GM04504 (cell line): ENCODE measurements around the gene CEP70.
"Not testable (repeated sequence)": the region's sequence is repeated elsewhere in the genome, so short reads cannot be mapped to it uniquely, and the experiment has no call there.

Experiments used
- DNase-seq: peaks from one replicate; pipeline ENCODE4 v3.0.0-alpha.2; 2012; ENCODE audit warnings: low read depth

The CEP70 gene

DNA sequence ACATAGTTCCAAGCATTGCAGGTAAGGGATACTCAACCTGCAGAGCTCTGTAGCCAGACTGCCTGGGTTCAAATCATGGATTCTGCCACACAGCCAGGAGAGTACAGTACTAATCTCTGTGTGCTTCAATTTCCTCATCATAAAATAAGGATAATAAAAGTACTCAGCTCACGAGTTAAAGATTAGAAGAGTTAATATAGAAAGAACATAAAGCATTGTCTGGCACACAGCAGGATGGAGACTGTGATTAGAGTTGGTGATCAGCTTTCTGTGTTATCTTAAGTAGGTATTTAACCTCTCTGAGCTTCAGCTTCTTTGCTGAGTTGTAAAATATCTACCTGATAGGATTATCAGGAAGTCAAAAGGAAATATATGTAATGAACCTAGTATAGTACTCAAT lies 2.7 kb downstream of the CEP70 start:
- DNase-seq, result no peak

DNA sequence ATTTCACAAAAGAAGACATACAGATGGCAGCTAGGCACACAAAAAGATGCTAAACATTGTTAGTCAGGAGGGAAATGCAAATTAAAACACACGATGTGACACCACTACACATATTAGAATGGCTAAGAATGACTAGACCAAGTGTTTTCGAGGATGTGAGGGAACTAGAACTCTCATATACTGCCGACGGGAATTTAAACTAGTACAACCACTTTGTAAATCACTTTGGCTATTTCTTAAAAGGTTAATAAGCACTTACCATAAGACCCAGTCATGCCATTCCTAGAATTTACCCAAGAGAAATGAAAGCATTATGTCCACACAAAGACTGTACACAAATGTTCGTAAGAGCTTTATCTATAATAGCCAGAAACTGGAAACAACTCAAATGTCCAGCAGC lies 5.6 kb downstream of the CEP70 start:
- no peak for DNase-seq

- no peak for DNase-seq
Measured at GRCh38 chr3:138587374-138587773, 6.7 kb downstream of the CEP70 start.

DNA sequence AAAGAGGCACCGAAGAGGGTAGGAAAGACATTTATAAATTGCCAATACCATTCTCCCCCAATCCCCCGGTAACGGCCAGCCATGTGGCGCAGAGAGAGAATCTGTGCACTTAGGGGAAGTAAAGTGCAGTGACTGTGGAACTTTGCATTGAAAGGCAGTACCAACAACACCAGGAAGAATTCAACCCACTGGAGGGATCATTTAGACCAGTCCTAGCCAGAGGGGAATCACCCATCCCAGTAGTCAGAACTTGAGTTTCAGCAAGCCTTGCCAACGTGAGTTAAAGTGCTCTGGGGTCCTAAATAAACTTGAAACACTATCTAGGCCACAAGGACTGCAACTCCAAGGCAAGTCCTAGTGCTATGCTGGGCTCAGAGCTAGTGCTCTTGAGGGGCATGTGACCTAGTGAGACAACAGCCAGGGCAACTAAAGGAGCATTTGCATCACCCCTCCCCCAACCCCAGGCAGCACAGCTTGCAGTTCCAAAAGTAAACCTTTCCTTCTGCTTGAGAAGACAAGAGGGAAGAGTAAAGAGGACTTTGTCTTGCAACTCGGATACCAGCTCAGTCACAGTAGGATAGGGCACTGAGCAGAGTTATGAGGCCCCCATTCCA lies 15.0 kb downstream of the CEP70 start:
- DNase-seq, result no peak

GRCh38 chr3:138578141-138578540 lies 15.9 kb downstream of the CEP70 start:
- no peak for DNase-seq

DNA sequence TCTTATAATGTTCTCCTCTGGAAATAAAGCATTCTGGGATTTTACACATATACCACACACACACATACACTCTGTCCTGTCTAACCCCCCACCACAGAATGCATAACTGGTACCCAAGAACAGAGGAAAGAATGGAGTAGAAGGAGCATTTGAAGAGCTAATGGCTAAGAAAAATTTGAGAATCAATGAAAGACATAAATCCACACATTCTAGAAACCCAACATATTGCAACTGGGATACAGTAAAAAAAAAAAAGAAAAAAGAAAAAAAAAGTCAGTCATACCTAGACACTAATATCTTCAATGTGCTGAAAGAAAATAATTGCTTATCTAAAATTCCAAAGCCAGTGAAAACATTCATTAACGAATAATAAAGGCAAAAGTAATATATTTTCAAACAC lies 20.9 kb downstream of the CEP70 start:
- DNase-seq, result no peak

- not testable (repeated sequence) for DNase-seq
Measured at GRCh38 chr3:138569624-138570023, 24.4 kb downstream of the CEP70 start.

DNA sequence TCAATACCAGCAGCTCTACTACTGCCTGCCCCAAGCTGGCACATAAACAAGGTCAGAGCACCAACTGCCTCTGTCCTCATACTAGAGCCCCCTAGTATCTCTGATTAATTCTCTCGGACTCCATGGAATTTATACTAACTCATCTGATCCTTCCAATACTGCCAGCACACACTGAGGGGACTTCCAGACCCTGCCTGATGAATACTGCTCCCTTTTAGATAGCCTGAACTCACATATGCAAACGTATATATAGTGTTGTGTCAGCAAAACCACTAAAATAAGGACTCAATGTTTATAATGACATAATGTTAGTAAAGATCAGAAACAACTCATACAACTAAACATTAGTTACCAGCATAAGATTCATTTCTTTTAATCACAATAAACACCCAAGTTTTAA lies 25.0 kb downstream of the CEP70 start:
- no peak for DNase-seq

DNA sequence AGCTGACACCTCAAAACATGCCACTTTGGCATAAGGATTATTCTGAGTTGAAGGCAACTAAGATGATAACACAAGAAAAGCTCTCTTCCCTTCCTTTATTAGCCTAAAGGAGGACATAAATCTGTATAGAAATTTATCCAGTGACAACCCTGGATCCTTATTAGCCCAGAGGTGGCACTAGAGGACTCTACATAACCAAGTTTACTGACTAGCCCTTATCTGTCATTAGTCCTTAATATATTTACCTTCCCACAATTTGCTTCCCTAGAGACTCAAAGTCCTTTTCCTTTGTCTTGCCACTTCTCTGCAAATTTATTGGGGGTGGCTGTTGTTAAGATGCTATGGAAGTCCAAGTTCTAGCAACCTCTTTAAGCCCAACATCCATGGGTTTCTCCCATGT lies 26.7 kb downstream of the CEP70 start:
- no peak for DNase-seq

DNA sequence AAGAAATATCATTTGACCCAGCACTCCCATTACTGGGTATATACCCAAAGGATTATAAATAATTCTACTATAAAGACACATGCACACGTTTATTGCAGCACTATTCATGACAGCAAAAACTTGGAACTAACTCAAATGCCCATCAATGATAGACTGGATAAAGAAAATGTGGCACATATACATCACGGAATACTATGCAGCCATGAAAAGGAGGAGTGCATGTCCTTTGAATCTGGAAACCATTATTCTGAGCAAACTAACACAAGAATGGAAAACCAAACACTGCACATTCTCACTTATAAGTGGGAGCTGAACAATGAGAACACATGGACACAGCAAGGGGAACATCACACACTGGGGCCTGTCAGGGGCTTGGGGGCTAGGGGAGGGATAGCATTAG lies 27.8 kb downstream of the CEP70 start:
- DNase-seq, result not testable (repeated sequence)

DNA sequence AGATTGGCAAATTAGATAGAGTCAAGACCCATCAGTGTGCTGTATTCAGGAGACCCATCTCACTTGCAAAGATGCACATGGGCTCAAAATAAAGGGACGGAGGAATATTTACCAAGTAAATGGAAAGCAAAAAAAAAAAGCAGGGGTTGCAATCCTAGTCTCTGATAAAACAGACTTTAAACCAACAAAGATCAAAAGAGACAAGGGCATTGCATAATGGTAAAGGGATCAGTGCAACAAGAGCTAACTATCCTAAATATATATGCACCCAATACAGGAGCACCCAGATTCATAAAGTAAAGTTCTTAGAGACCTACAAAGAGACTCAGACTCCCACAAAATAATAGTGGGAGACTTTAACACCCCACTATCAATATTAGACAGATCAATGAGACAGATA lies 31.2 kb downstream of the CEP70 start:
- DNase-seq, result not testable (repeated sequence)

- DNase-seq, result no peak
Measured at GRCh38 chr3:138560501-138560900, 33.6 kb downstream of the CEP70 start.

DNA sequence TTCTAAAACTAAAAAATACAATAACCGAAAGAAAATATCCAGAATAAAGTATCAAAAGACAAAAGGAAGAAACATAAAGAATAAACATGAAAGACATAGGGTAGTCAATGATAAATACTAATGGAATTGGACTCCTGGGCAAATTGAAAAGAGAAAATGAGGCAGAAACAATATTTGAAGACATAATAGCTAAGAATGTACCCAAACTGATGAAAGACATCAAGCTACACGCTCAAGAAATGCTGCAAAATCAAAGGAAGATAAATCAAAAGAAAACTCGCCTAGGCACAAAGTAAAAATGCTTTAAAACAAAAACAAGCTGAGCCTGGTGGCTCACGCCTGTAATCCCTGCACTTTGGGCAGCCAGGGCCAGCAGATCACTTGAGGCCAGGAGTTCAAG lies 34.9 kb downstream of the CEP70 start:
- DNase-seq, result no peak

GRCh38 chr3:138554775-138555174 lies 39.3 kb downstream of the CEP70 start:
- not testable (repeated sequence) for DNase-seq

- not testable (repeated sequence) for DNase-seq
Measured at GRCh38 chr3:138550958-138551357, 43.1 kb downstream of the CEP70 start.

- no peak for DNase-seq
Measured at GRCh38 chr3:138549179-138549977, 44.7 kb downstream of the CEP70 start.

- DNase-seq, result no peak
Measured at GRCh38 chr3:138547342-138547975, 46.6 kb downstream of the CEP70 start.

DNA sequence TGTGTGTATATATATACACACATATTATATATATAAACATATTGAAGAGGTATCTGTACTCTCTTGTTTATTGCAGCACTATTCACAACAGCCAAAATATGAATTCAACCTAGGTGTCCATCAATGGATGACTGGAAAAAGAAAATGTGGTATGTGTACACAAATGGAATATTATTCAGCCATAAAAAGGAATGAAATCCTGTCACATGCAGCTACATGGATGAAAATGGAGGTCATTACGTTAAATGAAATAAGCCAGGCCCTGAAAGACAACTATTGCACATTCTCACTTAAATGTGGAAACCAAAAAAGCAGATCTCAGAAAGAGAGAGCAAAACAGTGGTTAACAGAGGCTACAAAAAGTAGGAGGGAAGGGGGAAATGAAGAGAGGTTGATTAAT lies 49.5 kb downstream of the CEP70 start:
- DNase-seq, result no peak

GRCh38 chr3:138542977-138543376 lies 51.1 kb downstream of the CEP70 start:
- no peak for DNase-seq

GRCh38 chr3:138539352-138539751 lies 54.7 kb downstream of the CEP70 start:
- no peak for DNase-seq

DNA sequence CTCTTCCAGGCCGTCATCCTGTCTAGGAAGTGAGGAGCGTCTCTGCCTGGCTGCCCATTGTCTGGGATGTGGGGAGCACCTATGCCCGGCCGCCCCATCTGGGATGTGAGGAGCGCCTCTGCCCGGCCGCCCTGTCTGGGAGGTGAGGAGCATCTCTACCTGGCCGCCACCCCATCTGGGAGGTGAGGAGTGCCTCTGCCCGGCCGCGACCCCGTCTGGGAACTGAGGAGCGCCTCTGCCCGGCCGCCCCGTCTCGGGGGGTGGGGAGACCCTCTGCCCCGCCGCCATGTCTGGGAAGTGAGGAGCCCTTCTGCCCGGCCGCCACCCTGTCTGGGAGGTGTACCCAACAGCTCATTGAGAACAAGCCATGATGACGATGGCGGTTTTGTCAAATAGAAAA lies 72.6 kb downstream of the CEP70 start:
- not testable (repeated sequence) for DNase-seq

GRCh38 chr3:138513090-138513843 lies 80.8 kb downstream of the CEP70 start:
- no peak for DNase-seq

GRCh38 chr3:138511945-138512344 lies 82.1 kb downstream of the CEP70 start:
- DNase-seq, result no peak
